SK-N-SH (cell line): ENCODE data around the gene TUBB4A. TPM values are rescaled to one million over a fixed set of nuclear protein-coding genes. Genes with fewer than 3 reads are reported as not detected.

Experiments
- CTCF ChIA-PET: fragments of 300-600, 350-600 bp; formaldehyde crosslinking; extraction: SDS; loops from one replicate; lab custom pipeline; 2021; lab: Yijun Ruan, JAX
- POLR2A ChIA-PET: fragments of 350-600 bp; sonication (Branson Sonifier 250); formaldehyde crosslinking; extraction: SDS; loops from one replicate; lab custom pipeline; 2020; ENCODE audit warnings: antibody characterized with exemption, inconsistent platforms; lab: Yijun Ruan, JAX
- DNase-seq: peaks from one replicate; pipeline ENCODE4 v3.0.0; 2012
- H2AFZ ChIP-seq: fragments of 200-600 bp; sonication (generic); 2 replicates; pipeline ENCODE4 v1.8.1; 2016; ENCODE audit warnings: antibody characterized with exemption, mild to moderate bottlenecking, low read depth
- H3F3A ChIP-seq: fragments of 200-600 bp; sonication (generic); replicated peaks from 2 replicates; pipeline ENCODE3; 2016; ENCODE audit warnings: antibody characterized with exemption, mild to moderate bottlenecking; ENCODE audit not compliant: insufficient read depth
- H3K27ac ChIP-seq, 2 experiments: fragments of 200-500 bp in 1 of 2; fragments of 200-600 bp in 1 of 2; sonication (Bioruptor generic) in 1 of 2; sonication (generic), shearing (Covaris generic) in 1 of 2; 2 replicates each; pipeline versions ENCODE4 v1.5.1 to v1.6.1; 2014 to 2016; ENCODE audit warnings: low read depth in 2 of 2, inconsistent platforms in 1 of 2, low read length in 1 of 2, mild to moderate bottlenecking in 1 of 2, mixed read lengths in 1 of 2
- H3K27me3 ChIP-seq: fragments of 200-600 bp; sonication (generic), shearing (Covaris generic); 2 replicates; pipeline ENCODE4 v1.6.1; 2016; ENCODE audit warnings: mixed run types; ENCODE audit not compliant: insufficient read depth
- H3K36me3 ChIP-seq, 2 experiments: fragments of 200-500 bp in 1 of 2; fragments of 200-600 bp in 1 of 2; sonication (Bioruptor generic) in 1 of 2; sonication (generic) in 1 of 2; replicated peaks in 1 of 2; 2 replicates each; pipeline versions ENCODE3 to v1.5.1; 2014 to 2016; ENCODE audit warnings: low read length in 1 of 2, mild to moderate bottlenecking in 1 of 2; ENCODE audit not compliant: insufficient read depth in 2 of 2, control insufficient read depth in 1 of 2
- H3K4me1 ChIP-seq, 2 experiments: fragments of 200-500 bp in 1 of 2; fragments of 200-600 bp in 1 of 2; sonication (Bioruptor generic) in 1 of 2; sonication (generic), shearing (Covaris generic) in 1 of 2; 2 replicates each; pipeline versions ENCODE4 v1.5.1 to v1.6.1; 2014 to 2016; ENCODE audit warnings: low read depth in 1 of 2, low read length in 1 of 2, mixed run types in 1 of 2; ENCODE audit not compliant: insufficient read depth in 2 of 2, control insufficient read depth in 1 of 2
- H3K4me2 ChIP-seq: fragments of 200-600 bp; sonication (generic), shearing (Covaris generic); 2 replicates; pipeline ENCODE4 v1.6.1; 2017; ENCODE audit warnings: mixed run types
- H3K4me3 ChIP-seq, 2 experiments: fragments of 200-500 bp in 1 of 2; fragments of 200-600 bp in 1 of 2; sonication (Bioruptor generic) in 1 of 2; sonication (generic), shearing (Covaris generic) in 1 of 2; 2 replicates each; pipeline versions ENCODE4 v1.5.1 to v1.8.1; 2014 to 2016; ENCODE audit warnings: low read depth in 2 of 2, inconsistent platforms in 1 of 2, low read length in 1 of 2, mild to moderate bottlenecking in 1 of 2, mixed read lengths in 1 of 2, moderate library complexity in 1 of 2
- H3K79me2 ChIP-seq: fragments of 200-600 bp; sonication (generic); 2 replicates; pipeline ENCODE4 v1.8.1; 2017; ENCODE audit warnings: mild to moderate bottlenecking; ENCODE audit not compliant: insufficient read depth
- H3K9ac ChIP-seq: fragments of 200-600 bp; sonication (generic); 2 replicates; pipeline ENCODE4 v1.6.1; 2017; ENCODE audit warnings: mixed run types
- H3K9me2 ChIP-seq: fragments of 200-600 bp; sonication (generic); 2 replicates; pipeline ENCODE4 v1.6.1; 2017; ENCODE audit warnings: mixed run types
- H3K9me3 ChIP-seq: fragments of 200-600 bp; sonication (generic); 2 replicates; pipeline ENCODE4 v1.6.1; 2017; ENCODE audit warnings: mixed run types, mild to moderate bottlenecking, moderate library complexity
- H4K20me1 ChIP-seq: fragments of 200-600 bp; sonication (generic); 2 replicates; pipeline ENCODE4 v1.6.1; 2017; ENCODE audit warnings: mild to moderate bottlenecking, mixed run types; ENCODE audit not compliant: insufficient read depth
- CHD2 ChIP-seq: fragments of 150-350 bp; IDR thresholded peaks from 2 replicates; pipeline ENCODE4 v1.6.1; 2018; ENCODE audit warnings: low read length; ENCODE audit not compliant: partially characterized antibody
- ELF1 ChIP-seq: IDR thresholded peaks from 2 replicates; pipeline ENCODE4 v1.4.0; 2012
- EP300 ChIP-seq, 2 experiments: IDR thresholded peaks; 2 replicates each; pipeline versions ENCODE4 v1.4.0 to v1.6.1; 2012; ENCODE audit warnings: borderline replicate concordance in 1 of 2, low read depth in 1 of 2, low read length in 1 of 2
- FOSL2 ChIP-seq: IDR thresholded peaks from 2 replicates; pipeline ENCODE4 v1.4.0; 2012; ENCODE audit warnings: low read depth, mild to moderate bottlenecking, moderate library complexity, borderline replicate concordance
- FOXJ3 ChIP-seq: sonication (generic); formaldehyde crosslinking; IDR thresholded peaks from 2 replicates; pipeline ENCODE4 v1.5.1; 2020; ENCODE audit warnings: mild to moderate bottlenecking, missing genetic modification reagents
- FOXM1 ChIP-seq: IDR thresholded peaks from 2 replicates; pipeline ENCODE4 v1.4.0; 2012; ENCODE audit warnings: low read depth, mild to moderate bottlenecking
- GATA2 ChIP-seq: sonication (generic); formaldehyde crosslinking; IDR thresholded peaks from 2 replicates; pipeline ENCODE4 v1.5.0; 2020; ENCODE audit warnings: mild to moderate bottlenecking, missing genetic modification reagents
- JUND ChIP-seq: IDR thresholded peaks from 2 replicates; pipeline ENCODE4 v1.4.0; 2012
- NFIC ChIP-seq: IDR thresholded peaks from 2 replicates; pipeline ENCODE4 v1.4.0; 2012; ENCODE audit warnings: borderline replicate concordance
- POLR2AphosphoS5 ChIP-seq: IDR thresholded peaks from 2 replicates; pipeline ENCODE4 v1.6.1; 2012; ENCODE audit warnings: low read depth, low read length
- RCOR1 ChIP-seq: fragments of 150-350 bp; IDR thresholded peaks from 2 replicates; pipeline ENCODE4 v1.6.1; 2017; ENCODE audit warnings: antibody characterized with exemption, low read length
- RXRA ChIP-seq: IDR thresholded peaks from 2 replicates; pipeline ENCODE4 v1.4.0; 2012; ENCODE audit warnings: low read depth, mild to moderate bottlenecking, borderline replicate concordance
- TAF1 ChIP-seq: IDR thresholded peaks from 2 replicates; pipeline ENCODE4 v1.6.1; 2012; ENCODE audit warnings: low read depth, mild to moderate bottlenecking, low read length, moderate library complexity, borderline replicate concordance
- TCF12 ChIP-seq: IDR thresholded peaks from 2 replicates; pipeline ENCODE4 v1.4.0; 2012
- TEAD4 ChIP-seq: IDR thresholded peaks from 2 replicates; pipeline ENCODE4 v1.4.0; 2012; ENCODE audit warnings: mild to moderate bottlenecking, borderline replicate concordance; ENCODE audit not compliant: insufficient read depth
- YY1 ChIP-seq: IDR thresholded peaks from 2 replicates; pipeline ENCODE4 v1.4.0; 2012; ENCODE audit warnings: low read depth, mild to moderate bottlenecking
- WGBS: methylation state at CpG from one replicate; pipeline ENCODE4 v1.1.6; 2017; ENCODE audit warnings: low lambda C conversion rate; 5-methylcytosine and 5-hydroxymethylcytosine counted together
- polyA plus RNA-seq, 3 experiments: library from polyadenylated mRNA; depleted of rRNA; stranded (reverse); fragments of >200 nt; gene quantifications; 2 replicates each; pipeline ENCODE4 v1.2.3, GENCODE V29; 2012
- TF ChIP-seq, protein P1 (sequence below): IDR thresholded peaks from 2 replicates; pipeline ENCODE4 v1.6.1; 2012; ENCODE audit warnings: mild to moderate bottlenecking, low read depth, low read length, moderate library complexity
- TF ChIP-seq, protein P2 (sequence below): fragments of 200-600 bp; sonication (generic); IDR thresholded peaks from 2 replicates; pipeline ENCODE4 v1.6.1; 2017; ENCODE audit warnings: antibody characterized with exemption, mild to moderate bottlenecking, moderate library complexity
- TF ChIP-seq, protein P3 (sequence below): fragments of 150-350 bp; IDR thresholded peaks from 2 replicates; pipeline ENCODE4 v1.6.1; 2016; ENCODE audit warnings: mild to moderate bottlenecking, low read depth, low read length

The TUBB4A gene
- polyA plus RNA-seq, 1 of the 3 experiments (the other 2 are of a cell fraction): 4.5 TPM

- TF ChIP-seq, protein P1, sequence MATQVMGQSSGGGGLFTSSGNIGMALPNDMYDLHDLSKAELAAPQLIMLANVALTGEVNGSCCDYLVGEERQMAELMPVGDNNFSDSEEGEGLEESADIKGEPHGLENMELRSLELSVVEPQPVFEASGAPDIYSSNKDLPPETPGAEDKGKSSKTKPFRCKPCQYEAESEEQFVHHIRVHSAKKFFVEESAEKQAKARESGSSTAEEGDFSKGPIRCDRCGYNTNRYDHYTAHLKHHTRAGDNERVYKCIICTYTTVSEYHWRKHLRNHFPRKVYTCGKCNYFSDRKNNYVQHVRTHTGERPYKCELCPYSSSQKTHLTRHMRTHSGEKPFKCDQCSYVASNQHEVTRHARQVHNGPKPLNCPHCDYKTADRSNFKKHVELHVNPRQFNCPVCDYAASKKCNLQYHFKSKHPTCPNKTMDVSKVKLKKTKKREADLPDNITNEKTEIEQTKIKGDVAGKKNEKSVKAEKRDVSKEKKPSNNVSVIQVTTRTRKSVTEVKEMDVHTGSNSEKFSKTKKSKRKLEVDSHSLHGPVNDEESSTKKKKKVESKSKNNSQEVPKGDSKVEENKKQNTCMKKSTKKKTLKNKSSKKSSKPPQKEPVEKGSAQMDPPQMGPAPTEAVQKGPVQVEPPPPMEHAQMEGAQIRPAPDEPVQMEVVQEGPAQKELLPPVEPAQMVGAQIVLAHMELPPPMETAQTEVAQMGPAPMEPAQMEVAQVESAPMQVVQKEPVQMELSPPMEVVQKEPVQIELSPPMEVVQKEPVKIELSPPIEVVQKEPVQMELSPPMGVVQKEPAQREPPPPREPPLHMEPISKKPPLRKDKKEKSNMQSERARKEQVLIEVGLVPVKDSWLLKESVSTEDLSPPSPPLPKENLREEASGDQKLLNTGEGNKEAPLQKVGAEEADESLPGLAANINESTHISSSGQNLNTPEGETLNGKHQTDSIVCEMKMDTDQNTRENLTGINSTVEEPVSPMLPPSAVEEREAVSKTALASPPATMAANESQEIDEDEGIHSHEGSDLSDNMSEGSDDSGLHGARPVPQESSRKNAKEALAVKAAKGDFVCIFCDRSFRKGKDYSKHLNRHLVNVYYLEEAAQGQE: no peak
- TF ChIP-seq EP300 (IDR thresholded peaks at IDR 0.05; ENCODE audit: borderline replicate concordance in 1 of 2, low read depth in 1 of 2, low read length in 1 of 2): no peak
Measured at GRCh38 chr19:6516018-6516658, 14.0 kb upstream of the TUBB4A start (continued).

DNA sequence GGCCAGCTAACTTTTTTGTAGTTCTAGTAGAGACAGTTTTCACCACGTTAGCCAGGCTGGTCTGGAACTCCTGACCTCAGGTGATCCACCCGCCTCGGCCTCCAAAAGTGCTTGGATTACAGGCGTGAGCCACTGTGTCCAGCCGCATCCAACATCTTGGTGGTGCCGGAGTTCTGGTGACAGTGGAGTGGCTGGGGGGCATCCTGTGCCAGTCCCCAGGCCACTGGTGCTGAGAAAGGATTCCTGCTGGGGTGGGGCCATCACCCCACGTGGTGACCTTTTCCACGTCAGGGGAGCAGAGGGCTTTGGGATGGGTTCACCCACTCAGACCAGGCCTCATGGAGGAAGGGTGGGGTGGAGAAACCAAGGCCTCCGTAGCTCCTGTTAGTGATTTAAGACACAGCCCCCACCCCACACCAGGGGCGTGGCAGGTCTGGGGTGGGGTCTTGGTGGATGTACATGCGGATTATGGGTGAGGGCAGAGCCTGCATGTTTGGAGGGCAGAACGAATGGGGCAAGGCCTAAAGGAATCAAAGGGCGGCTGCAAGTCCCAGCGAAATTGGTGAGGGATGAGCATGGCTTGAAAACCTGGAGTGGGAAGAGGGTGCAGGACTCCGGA is 12.9 kb upstream of the TUBB4A start:
- no peaks in the 10 kb centered on the region for H4K20me1 ChIP-seq
- H3K27me3 ChIP-seq: no peaks in the 10 kb centered on the region
- no peak overlapping the region for H3K4me2 ChIP-seq
- H3K4me3 ChIP-seq: no peak overlapping the region
- CTCF ChIA-PET: interaction anchor here (1.1 kb wide), 1 partner anchor 15 kb away, joined by 3 read pairs; no protein-coding TSS in a partner anchor
- H3K4me1 ChIP-seq: peaks cover 6 to 8% of the 10 kb centered on the region in 2 experiments; a peak in 1 of 4 replicates
- no peaks in the 10 kb centered on the region for H3K79me2 ChIP-seq
- DNase-seq: no peak
- no peaks in the 10 kb centered on the region for H3K9me3 ChIP-seq
- no peaks in the 10 kb centered on the region for H3K9me2 ChIP-seq
- no peaks in the 10 kb centered on the region for H3K36me3 ChIP-seq
- no peak overlapping the region for H2AFZ ChIP-seq
- H3K27ac ChIP-seq: no peak overlapping the region
- TF ChIP-seq GATA2: no peak
- no peak for TF ChIP-seq TEAD4
- no peak for TF ChIP-seq TAF1
- TF ChIP-seq CHD2: no peak
- TF ChIP-seq, protein P2, sequence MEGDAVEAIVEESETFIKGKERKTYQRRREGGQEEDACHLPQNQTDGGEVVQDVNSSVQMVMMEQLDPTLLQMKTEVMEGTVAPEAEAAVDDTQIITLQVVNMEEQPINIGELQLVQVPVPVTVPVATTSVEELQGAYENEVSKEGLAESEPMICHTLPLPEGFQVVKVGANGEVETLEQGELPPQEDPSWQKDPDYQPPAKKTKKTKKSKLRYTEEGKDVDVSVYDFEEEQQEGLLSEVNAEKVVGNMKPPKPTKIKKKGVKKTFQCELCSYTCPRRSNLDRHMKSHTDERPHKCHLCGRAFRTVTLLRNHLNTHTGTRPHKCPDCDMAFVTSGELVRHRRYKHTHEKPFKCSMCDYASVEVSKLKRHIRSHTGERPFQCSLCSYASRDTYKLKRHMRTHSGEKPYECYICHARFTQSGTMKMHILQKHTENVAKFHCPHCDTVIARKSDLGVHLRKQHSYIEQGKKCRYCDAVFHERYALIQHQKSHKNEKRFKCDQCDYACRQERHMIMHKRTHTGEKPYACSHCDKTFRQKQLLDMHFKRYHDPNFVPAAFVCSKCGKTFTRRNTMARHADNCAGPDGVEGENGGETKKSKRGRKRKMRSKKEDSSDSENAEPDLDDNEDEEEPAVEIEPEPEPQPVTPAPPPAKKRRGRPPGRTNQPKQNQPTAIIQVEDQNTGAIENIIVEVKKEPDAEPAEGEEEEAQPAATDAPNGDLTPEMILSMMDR: no peak
- no peak for TF ChIP-seq YY1
- TF ChIP-seq JUND: no peak
- TF ChIP-seq, protein P3, sequence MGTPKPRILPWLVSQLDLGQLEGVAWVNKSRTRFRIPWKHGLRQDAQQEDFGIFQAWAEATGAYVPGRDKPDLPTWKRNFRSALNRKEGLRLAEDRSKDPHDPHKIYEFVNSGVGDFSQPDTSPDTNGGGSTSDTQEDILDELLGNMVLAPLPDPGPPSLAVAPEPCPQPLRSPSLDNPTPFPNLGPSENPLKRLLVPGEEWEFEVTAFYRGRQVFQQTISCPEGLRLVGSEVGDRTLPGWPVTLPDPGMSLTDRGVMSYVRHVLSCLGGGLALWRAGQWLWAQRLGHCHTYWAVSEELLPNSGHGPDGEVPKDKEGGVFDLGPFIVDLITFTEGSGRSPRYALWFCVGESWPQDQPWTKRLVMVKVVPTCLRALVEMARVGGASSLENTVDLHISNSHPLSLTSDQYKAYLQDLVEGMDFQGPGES: no peak
- TF ChIP-seq FOXM1: no peak
- no peak for TF ChIP-seq POLR2AphosphoS5
- no peak for TF ChIP-seq NFIC
- TF ChIP-seq ELF1: no peak
- TF ChIP-seq FOSL2: no peak
- TF ChIP-seq, protein P1: no peak
- TF ChIP-seq RXRA: no peak
- TF ChIP-seq RCOR1: no peak
- no peak for TF ChIP-seq TCF12
- no peak for TF ChIP-seq FOXJ3 (CRISPR knock-in tag)
- peaks cover 7% of the 10 kb centered on the region for H3F3A ChIP-seq
- WGBS: 89% methylated on average over 15 of the region's 15 CpGs
- POLR2A ChIA-PET: no interaction called here
- no peak overlapping the region for H3K9ac ChIP-seq
